Cerebellar nuclear complex (tissue), 1 donor: ENCODE data around the gene QRFPR.
"Not testable (repeated sequence)": the region's sequence is repeated elsewhere in the genome, so short reads cannot be mapped to it uniquely, and the experiment has no call there.

Source experiments
- DNase-seq, 2 experiments: peaks; one replicate each; lab custom pipeline; 2025; lab: John Stamatoyannopoulos, UW

Gene QRFPR

DNA sequence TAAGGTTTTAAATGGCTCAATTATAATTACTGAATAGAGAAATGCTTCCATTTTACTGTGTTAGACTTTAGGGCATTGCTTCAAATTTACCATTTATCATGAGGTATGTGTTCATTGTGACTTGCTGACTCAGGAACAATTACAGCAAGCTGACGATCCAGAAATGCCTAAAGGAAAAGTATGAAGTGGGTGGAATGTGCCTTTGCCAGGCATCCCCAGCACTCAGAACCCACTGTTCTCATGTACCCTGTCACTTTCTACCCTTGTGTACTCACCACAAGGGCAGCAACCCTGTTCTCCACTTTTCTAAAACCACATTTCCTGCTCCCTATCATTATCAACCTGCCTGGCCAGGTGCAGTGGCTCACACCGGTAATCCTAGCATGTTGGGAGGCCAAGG is 41.5 kb downstream of the QRFPR start:
- no peak for DNase-seq

DNA sequence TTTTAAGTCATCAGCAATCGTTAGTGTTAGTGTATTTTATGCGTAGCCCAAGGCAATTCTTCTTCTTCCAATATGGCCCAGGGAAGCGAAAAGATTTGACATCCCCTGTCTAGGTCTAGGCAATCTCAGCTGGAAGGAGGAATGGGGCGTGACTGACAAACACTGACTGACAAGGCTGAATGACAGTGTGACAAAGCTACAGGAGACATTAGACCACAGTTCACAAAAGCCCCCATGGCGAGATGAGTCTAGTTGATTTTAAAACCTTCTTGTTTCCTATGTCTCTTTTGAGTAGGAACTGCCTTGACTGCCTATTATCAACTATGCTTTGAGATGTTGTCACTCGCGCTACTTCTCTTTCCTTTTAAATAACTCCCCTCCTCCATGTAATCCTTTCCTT is 42.3 kb downstream of the QRFPR start:
- no peak for DNase-seq

DNA sequence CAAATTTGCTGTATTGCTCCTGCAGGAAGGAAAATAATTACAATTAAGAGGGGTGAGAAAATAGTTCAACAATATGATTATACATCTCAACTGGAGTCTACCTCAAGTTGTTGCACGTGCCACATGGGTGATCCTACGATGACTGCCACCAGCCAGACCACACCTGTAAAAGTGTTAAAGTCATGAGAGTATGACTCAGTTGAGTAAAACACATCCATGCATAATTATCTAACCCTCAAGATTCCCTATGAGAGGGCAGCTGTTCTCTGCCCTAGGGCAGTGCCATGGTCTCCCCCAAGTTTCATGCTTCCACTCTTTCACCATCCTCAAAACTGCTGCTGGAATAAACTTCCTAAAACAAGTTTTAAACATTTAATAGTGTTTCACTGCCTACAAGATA is 44.1 kb downstream of the QRFPR start:
- no peak for DNase-seq

DNA sequence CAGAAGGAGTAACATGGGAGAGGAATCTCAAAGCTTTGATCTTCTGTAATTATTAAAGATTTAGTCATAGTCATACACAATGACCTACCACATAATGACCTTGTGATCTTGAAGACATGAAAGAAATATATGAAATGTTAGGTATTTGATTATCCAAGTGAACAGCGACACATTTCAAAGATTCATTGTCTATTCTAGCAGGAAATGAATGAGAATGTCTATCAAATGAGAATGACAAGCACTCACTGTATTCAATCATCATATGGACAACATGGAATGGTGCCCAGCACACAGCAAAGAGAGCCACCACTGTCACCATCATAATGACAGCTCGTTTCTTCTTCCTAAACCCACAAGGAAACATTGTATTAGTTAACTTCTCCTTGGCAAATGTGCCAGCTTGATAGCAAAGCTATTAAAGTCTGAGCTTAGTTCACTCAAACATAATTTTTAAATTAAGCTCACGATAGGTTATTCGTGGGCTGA is 50.6 kb downstream of the QRFPR start:
- DNase-seq = no peak

DNA sequence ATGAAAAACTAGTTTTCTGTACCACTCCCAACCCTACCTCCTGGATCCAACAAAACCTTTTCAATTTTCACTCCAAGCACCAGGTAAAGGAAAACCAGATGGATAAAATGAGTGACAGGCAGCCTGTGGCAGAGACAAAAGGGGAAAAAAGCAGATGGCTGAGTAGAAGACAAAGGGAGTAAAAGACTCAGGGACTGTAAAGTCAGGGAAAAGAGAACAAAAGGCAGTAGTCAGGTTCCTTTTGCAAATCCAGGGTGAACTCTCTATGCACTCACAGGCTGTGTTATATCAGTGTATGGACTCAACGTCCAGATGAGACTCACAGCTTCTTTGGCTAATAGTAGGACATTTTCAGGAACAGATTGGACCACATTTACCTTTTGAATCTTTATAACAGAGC is 54.2 kb downstream of the QRFPR start:
- DNase-seq = no peak

DNA sequence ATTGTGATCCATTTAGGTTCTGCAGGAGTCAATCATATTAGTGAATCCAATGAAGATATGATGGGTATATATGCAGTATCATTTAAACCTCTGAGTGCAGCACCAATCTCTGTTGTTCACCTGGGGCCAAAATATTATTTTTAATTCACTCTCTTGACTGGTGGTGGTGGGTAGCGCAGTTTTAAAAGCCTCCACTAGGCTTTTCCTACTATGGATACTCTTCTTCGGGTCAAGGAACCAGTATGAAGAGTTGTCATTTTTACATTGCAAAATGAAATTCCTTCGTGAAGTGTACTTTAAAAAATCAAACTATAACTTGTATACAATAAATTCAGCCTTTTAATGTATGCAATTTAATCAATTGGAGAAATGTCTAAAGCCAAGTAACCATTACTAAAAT is 56.5 kb downstream of the QRFPR start:
- no peak for DNase-seq

DNA sequence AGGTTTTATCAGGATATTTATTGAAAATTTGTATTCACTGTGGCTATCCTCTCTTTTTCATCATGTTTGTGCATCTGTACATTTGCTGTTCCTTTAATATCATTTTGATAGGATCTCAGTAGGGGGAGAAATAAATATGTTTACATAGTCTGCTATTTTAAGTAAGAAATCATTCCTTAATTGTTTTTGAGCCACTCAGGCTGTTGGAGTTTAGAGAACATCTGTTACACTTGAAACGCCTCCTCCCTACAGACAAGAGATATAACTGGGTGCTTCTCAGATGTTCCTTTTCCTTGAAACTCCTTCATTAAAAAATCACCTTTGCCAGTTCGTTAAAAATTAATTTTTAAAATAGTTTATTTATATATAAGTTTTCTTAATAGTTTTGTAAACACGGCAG is 59.4 kb downstream of the QRFPR start:
- no peak for DNase-seq

DNA sequence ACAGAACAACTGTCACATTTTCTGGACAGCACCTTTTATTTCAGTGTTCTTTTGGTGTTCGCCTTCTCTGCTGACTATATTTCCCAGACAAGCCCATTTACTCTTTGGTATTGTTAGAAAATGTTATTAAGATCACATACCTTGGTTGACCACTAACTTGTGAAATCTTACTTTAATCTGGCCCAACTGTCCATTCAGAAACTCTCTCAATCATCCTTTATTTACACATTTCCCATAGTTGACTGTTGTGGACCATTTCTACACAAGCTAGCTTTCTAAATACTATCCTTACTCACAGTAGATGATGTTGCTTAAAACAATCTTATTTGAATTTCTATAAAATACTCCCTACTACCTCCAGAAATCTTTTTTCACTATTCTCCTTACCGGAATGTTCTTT is 64.7 kb downstream of the QRFPR start:
- no peak for DNase-seq

DNA sequence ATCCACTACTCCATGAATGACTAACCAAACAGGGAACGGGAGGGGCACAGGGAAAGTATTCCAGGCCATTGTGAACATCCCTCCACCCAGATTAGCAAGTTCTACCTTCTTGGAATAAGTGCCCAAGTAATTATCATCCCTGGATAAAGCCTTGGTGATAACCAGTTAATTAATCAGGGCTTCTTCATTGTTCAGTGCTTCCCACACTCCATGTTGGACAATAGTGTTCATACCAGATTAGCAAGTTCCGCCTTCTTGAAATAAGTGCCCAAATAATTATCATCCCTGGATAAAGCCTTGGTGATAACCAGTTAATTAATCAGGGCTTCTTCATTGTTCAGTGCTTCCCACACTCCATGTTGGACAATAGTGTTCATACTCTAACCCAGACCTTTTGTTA is 67.4 kb downstream of the QRFPR start:
- DNase-seq = not testable (repeated sequence)

DNA sequence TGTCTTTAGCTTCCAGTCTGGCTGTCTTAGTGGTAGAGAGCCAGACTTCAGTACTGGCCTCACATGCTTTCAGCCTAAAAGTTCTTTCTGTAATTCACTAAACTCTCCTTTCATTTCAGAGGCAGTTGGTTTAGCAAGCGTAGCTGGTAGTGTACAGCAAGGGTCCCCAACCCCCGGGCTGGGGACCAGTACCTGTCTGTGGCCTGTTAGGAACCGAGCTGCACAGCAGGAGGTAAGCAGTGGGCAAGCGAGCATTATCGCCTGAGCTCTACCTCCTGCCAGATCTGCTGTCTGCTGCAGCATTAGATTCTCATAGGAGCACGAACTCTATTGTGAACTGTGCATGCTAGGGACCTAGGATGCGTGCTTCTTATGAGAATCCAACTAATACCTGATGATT is 72.0 kb downstream of the QRFPR start:
- DNase-seq = no peak

DNA sequence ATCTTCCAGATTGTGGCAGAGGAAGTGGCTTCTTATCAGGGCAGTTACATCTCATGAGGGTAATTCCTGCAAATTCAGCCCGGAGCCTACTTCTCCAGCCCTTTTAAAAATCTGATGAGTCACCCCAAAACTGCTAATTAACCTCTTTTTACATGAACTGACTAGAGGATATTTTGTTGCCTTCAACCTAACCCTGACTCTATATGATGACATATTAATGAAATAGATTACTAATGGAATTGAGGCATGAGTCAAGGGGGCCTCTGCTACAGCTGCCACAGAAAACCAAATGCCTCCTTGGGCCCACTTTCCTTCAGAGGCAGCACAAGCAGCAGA is 72.5 kb downstream of the QRFPR start:
- DNase-seq = no peak

DNA sequence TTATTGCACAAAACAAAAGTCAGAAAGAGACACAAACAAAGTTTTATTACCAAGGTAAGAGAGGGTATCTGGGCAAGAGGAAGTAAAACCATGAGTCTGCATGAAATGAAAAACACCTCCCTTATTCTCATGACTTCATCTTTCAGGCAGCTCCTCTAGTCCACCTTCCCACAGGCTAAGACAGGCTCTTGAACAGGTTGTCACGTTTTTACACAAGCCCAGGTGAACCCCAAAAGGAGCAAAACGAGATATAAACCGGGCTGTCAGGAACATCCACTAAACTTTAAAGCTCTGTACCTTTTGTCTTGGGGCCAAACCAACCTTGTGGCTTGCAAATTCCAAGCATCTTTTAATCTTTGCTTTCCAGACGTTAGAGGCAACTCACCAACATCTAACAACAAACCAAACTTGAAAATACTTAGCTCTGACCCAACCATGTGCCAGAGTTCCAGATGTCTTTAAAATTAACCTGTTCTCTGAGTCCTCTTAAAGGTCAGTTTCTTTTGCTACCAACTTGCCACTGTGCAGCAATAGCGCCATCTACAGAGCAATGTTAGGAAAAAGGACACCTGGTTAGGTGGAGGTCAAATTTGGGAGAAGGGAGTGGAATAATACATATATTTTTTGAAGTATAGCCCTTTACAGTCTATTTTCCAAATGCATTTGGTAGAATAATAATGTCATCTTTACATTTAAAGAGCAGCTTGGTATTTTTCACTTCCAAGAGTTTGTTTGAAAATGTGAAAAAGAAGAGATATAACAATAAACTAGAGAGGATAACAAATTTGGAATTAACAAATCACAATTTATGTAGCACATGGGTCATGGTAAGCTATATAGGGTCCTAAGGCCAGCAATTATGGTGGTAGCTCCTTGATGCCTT is 73.1 kb downstream of the QRFPR start:
- DNase-seq = no peak

DNA sequence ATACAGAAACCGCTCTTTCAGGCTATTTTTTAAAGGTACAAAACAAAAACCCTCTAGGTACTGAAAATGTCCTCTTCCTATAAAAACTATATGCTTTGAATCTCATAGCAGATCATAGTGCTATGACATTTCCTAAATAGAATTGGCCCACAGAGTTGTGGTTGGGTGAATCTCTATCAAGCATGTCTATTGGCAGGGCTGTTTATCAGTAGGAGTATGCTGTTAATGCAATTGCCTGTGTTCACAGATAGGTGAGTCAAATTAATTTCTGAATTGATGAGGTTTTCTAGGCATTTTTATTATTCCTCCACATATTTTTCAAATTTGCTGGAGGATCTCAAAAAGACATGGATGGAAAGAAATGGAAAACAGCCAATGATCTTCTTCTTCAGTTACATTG is 73.9 kb downstream of the QRFPR start:
- no peak for DNase-seq

DNA sequence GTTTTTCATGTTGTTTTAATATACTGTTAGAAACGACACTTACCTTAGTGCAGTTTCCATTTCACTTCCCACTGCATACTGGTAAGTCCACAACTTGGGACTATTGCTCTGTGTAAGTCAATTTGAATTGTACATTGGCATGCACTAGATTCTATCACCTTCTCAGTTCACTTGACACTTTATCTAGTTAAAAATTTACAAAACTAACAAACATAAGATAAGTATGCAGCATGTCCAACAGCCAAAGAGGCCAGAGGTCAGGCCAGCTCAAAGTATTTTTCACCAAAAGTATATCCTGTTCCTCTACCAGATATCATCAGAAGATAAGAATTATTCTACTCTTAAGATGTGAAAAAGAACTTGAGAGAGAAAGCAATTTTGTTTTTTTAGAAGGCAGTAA is 75.9 kb downstream of the QRFPR start:
- no peak for DNase-seq

DNA sequence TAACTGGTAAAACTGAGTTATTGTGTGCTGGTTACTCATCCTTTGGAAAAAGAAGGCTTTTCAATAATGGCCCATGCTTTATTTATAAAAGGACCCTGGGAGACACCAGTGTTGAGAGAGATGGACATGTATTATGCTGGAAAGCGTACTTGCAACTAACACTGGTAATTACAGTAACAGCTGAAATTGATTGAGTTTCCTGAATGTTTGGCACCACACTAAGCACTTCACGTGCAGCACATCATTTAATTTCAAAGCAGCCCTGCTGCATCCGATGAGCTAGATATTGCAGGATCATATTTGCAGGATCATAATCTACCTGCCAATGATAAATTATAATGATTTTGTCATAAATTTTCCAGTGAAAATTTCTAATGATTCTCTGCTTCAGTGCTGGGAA is 81.5 kb downstream of the QRFPR start:
- DNase-seq = no peak

DNA sequence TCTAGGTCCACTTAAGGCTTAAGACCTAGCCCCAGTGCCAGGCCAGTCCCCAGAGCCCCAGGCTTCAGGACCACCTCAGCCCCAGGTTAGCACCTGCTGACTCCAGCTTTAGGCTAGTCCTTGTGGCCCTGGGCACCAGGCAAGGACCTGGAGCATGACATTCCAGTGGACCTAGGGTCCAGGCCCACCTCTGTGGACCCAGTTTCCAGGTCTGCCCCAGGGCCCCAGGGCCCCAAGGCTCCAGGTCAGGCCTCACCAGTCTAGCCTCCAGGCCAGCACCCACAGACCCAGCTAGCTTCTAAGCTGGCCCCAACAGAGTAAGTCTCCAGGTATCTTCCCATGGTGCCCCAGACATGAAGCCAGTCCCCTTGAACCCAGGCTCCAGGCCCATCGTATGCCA is 97.5 kb downstream of the QRFPR start:
- DNase-seq = no peak

DNA sequence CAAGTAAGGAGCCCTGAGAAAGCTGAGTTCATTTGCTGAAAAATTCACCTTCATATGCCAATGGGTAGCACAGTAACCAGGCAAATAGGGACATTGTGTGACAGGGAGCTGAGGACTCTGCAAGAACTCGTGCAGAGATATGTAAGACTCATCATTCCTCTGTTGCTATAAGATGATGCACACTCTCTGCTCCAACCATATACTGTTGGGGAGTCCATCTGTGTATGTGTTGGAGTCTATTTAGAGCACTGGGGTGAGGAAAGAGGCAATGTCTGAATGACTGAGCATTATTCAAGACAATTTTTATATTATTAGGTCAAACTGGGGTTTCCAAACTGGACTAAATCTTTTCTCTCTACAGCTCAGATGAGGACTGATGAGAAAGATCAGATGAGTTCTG is 100.4 kb downstream of the QRFPR start:
- no peak for DNase-seq

DNA sequence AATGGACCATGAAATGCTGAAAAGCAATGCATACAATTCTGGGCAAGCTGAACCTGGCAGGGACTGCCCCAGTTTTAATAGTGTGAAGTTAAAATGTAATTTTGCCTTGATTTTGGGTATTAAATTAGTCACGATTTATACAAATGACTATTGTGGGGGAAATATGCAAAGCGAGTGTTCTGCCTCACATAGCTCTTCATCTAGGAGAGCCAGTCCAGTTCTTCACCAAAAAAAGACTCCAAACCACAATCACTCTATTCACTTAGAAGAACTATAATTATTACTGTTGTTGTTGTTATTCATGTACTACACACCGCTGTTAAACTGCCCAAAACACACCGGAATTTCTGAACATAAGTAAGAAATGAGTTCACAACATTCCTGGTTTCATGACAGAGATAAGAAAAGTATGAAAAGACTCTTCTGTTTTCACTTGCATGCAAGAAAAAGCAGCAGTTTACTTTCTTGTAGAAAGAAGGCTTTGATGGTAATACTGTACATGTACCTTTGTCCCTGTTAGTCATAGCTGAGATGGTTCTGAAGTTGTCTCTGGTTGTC is 101.9 kb downstream of the QRFPR start:
- DNase-seq = no peak
